Adipocyte (in vitro differentiated cells): ENCODE data around the gene TMEM240.

Experiments
- DNase-seq: peaks from one replicate; pipeline ENCODE4 v3.0.0-alpha.2; 2015; ENCODE audit warnings: low read depth
- H3K27me3 ChIP-seq: replicated peaks from 2 replicates; pipeline ENCODE4 v1.7.0; 2013; ENCODE audit warnings: mild to moderate bottlenecking, low read length, moderate library complexity; ENCODE audit not compliant: control insufficient read depth, insufficient read depth
- H3K36me3 ChIP-seq: 2 replicates; pipeline ENCODE4 v1.7.0; 2013; ENCODE audit warnings: low read length, mild to moderate bottlenecking, moderate library complexity; ENCODE audit not compliant: control insufficient read depth, insufficient read depth, severe bottlenecking
- H3K4me1 ChIP-seq: 2 replicates; pipeline ENCODE4 v1.7.0; 2013; ENCODE audit warnings: mild to moderate bottlenecking, low read length, moderate library complexity; ENCODE audit not compliant: control insufficient read depth, insufficient read depth
- H3K4me3 ChIP-seq: 2 replicates; pipeline ENCODE4 v1.7.0; 2013; ENCODE audit warnings: mild to moderate bottlenecking, low read length, moderate library complexity
- H3K9ac ChIP-seq: 2 replicates; pipeline ENCODE4 v1.7.0; 2013; ENCODE audit warnings: mild to moderate bottlenecking, low read length, moderate library complexity
- H3K9me3 ChIP-seq: 2 replicates; pipeline ENCODE4 v1.7.0; 2013; ENCODE audit warnings: mild to moderate bottlenecking, low read length, moderate library complexity; ENCODE audit not compliant: control insufficient read depth

TMEM240 gene

DNA sequence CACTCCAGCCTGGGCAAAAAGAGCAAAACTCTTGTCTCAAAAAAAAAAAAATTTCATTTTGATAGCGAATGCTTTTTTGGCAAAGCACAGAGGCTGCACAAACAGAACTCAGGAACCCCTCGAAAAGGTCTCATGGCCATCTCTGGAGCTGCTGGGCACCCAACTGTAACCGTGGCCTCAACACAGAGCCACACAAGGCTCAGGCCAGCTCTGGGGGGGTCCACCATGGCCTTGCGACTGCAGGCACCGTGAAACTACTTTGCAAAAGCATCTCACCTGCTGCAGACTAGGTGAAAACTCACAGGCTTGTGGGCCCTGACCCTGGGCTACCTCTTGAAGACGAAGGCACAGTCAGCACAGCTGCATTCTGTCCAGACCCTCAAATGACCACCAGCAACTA lies 16.1 kb upstream of the TMEM240 start:
- Histone ChIP-seq H3K4me3 (no peak overlapping the region), H3K9me3 (no peaks in the 10 kb centered on the region), H3K27me3 (no peaks in the 10 kb centered on the region), H3K9ac (no peak overlapping the region), H3K36me3 (peaks cover 14% of the 10 kb centered on the region), H3K4me1 (peaks cover 29% of the 10 kb centered on the region)
- DNase-seq = no peak

DNA sequence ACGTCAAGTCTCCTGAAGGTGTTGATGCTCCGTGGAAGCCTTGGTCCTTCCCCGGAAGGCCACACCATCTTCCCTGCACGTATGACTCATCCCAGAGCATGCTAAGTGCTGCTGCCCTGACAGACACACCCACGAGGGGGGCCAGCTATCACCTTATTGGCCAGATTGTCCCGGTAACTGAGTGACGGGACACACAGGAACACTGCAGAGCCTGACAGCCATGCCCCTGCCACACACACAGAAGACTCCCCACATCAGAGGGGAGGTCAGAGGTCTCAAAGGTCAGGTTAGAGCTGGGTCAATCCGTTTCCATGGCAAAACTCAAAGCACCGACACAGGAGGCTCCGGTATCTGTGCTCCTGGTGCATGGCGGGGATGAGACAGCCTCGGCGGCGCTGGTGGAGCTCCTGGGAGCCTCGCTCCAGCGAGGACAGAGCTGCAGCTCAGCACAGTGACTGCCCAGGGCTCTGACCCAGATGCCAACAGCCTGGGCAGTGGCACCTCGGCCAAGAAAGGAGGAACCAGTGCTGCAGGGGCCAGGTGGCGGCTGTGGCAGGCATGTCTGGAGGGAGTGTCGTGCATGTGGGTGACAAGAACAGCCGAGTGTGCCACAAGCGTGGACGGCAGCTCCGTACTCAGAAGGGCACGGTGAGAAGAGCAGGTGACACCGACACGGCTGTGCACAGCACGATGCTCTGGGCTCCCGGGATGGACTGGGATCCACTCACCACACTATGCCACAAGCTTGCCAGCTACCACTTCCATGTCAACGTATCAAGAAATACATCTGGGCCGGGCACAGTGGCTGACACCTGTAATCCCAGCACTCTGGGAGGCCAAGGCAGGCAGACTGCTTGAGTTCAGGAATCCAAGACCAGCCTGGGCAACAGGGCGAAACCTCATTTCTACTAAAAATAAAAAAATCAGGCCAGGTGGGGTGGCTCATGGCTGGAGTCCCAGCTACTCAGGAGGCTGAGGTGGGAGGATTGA lies 14.8 kb upstream of the TMEM240 start:
- Histone ChIP-seq H3K27me3 (no peaks in the 10 kb centered on the region), H3K9me3 (no peaks in the 10 kb centered on the region), H3K4me3 (no peak overlapping the region), H3K9ac (no peak overlapping the region), H3K36me3 (peaks cover 3% of the 10 kb centered on the region), H3K4me1 (peaks cover 39% of the 10 kb centered on the region)
- peak; percentile 34 for DNase-seq

- Histone ChIP-seq H3K27me3 (no peaks in the 10 kb centered on the region), H3K4me3 (no peak overlapping the region), H3K36me3 (peaks cover 3% of the 10 kb centered on the region), H3K4me1 (peaks cover 36% of the 10 kb centered on the region), H3K9me3 (no peaks in the 10 kb centered on the region), H3K9ac (no peak overlapping the region)
- DNase-seq = no peak
Measured at GRCh38 chr1:1554550-1554925, 14.1 kb upstream of the TMEM240 start.

- no peak overlapping the region for H3K4me3 ChIP-seq
- H3K36me3 ChIP-seq = peaks cover 3% of the 10 kb centered on the region
- peaks cover 36% of the 10 kb centered on the region for H3K4me1 ChIP-seq
- no peaks in the 10 kb centered on the region for H3K9me3 ChIP-seq
- H3K27me3 ChIP-seq = no peaks in the 10 kb centered on the region
- H3K9ac ChIP-seq = peak overlapping the region; percentile 2
- DNase-seq = no peak
Measured at GRCh38 chr1:1553821-1554494, 13.5 kb upstream of the TMEM240 start.

- H3K36me3 ChIP-seq = peaks cover 3% of the 10 kb centered on the region
- DNase-seq = no peak
- no peaks in the 10 kb centered on the region for H3K27me3 ChIP-seq
- H3K4me1 ChIP-seq = peaks cover 36% of the 10 kb centered on the region
- H3K4me3 ChIP-seq = no peak overlapping the region
- H3K9me3 ChIP-seq = no peaks in the 10 kb centered on the region
- peak overlapping the region; percentile 72 for H3K9ac ChIP-seq
Measured at GRCh38 chr1:1552263-1552639, 11.8 kb upstream of the TMEM240 start.

DNA sequence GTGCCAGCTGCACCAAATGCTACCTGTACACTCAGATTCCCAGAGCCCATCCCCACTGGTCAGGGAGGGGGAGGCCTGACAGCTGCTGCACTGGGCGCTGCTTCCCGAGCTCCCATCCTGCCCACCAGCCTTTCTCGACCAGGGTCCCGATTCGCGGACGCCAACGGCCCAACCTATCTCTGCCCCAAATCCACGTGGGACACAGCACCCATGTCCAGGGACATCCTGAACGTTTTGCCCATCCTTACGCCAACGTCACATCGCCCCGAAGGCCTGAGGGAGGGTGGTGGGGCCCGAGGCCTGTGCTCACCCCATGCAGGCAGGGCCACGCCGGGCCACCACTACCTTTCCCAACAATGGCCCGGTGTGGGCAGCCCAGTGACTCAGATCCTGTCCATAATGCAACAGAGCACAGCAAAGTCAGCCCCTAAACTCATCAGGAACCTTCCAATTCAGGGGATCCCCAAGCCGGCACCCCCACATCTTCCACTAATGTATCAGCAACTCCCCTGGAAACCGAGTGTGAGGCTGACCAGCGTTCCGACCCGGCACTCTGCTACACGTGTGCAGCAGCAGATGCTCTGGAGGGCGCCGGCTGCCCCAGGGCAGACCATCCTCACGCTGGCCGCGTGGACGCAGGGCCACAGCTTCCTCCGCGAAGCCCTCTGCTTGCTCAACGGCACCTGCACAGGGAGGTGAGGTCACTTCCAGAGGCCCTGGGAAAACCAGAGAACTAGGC lies 11.3 kb upstream of the TMEM240 start:
- H3K9me3 ChIP-seq = no peaks in the 10 kb centered on the region
- H3K4me1 ChIP-seq = peaks cover 36% of the 10 kb centered on the region
- H3K27me3 ChIP-seq = no peaks in the 10 kb centered on the region
- DNase-seq = no peak
- H3K9ac ChIP-seq = peak overlapping the region; percentile 72
- peaks cover under 1% of the 10 kb centered on the region for H3K36me3 ChIP-seq
- no peak overlapping the region for H3K4me3 ChIP-seq

DNA sequence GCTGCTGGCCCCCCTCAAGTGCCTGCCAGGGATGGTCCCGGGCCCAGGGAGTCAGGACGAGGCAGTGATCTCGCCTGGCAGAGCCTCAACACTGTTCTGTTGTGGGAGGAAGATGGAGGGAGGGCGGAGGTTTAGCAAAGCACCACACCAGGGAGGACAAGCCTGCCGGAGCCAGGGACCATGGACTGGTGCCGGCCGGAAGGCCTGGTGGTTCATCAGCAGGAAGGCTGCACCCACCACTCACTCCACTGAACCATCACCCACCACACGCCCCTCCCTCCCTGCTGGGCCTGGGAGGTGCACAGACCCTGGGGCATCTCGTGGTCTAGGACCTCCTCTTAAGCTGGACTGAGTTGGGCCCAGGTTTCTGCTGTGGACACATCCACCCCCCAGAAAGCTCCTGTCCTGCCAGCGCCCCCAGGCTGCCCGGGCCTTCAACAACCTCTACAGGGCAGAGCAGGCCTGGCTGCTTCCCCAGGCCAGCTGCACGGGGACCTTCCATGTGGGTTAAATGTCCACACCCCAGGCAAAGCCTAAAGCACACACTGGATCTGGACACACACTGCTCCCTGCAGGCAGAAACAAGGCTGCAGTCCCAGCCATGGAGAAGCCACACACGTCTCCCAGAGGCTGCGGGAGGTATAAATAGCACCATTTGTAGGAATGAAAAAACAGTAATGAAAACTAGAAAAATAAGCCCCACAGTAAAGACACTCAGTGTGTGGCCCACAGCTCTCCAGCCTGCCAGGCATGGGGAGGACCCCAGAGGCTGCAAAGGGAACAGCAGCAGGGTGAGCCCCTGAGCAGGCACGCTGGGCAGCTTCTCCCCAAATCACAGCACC lies 10.4 kb upstream of the TMEM240 start:
- Histone ChIP-seq H3K4me1 (peaks cover 36% of the 10 kb centered on the region), H3K9me3 (no peaks in the 10 kb centered on the region), H3K9ac (peak overlapping the region; percentile 72), H3K4me3 (no peak overlapping the region), H3K36me3 (peaks cover 3% of the 10 kb centered on the region), H3K27me3 (no peaks in the 10 kb centered on the region)
- no peak for DNase-seq

- H3K4me3 ChIP-seq = no peak overlapping the region
- no peak for DNase-seq
- H3K27me3 ChIP-seq = no peaks in the 10 kb centered on the region
- no peaks in the 10 kb centered on the region for H3K9me3 ChIP-seq
- peaks cover 36% of the 10 kb centered on the region for H3K4me1 ChIP-seq
- H3K9ac ChIP-seq = peak overlapping the region; percentile 72
- peaks cover 3% of the 10 kb centered on the region for H3K36me3 ChIP-seq
Measured at GRCh38 chr1:1550087-1550486, 9.7 kb upstream of the TMEM240 start.

DNA sequence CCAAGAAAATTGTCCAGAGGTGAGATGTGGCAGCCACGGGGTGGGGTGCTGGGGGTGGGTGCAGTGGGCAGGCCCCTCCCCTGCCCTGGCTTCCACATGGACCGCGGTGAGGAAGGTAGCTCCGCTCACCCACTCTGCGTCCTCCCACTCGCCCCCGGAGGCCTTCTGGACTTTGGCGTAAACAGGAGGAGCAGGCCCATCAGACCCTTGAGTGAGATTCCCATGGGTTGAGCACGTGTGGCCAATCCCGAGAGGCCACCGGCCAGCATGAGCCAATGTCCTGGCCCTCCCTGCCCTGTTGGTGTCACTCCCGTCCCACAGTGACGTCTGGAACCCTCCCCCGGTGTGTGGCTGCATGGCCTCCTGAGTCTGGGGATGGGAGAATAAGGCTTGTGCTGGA lies 8.2 kb upstream of the TMEM240 start:
- H3K9ac ChIP-seq = no peak overlapping the region
- H3K36me3 ChIP-seq = peaks cover 3% of the 10 kb centered on the region
- no peak for DNase-seq
- no peaks in the 10 kb centered on the region for H3K9me3 ChIP-seq
- no peak overlapping the region for H3K4me3 ChIP-seq
- H3K27me3 ChIP-seq = no peaks in the 10 kb centered on the region
- H3K4me1 ChIP-seq = peaks cover 34% of the 10 kb centered on the region

DNA sequence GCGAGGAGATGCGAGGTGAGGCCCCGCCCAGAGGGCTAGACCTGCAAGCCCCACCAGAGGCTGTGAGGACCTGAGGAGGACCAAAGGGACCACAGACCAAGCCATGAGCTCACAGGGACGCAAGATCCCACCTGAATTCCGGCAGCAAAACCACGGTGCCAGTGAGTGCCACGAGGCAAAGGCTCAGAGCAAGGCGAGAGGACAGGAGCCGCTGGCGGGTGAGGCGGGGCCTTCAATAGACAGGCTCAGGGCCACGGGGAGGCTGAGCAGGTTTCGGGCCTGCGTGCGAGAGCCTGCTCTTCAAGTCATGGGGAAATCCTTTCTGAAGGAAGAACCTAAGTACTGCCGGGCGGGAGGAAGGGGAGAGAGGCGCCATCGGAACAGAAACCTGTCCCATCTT lies 7.1 kb upstream of the TMEM240 start:
- no peak for DNase-seq
- H3K4me3 ChIP-seq = no peak overlapping the region
- H3K27me3 ChIP-seq = no peaks in the 10 kb centered on the region
- peaks cover 12% of the 10 kb centered on the region for H3K36me3 ChIP-seq
- no peaks in the 10 kb centered on the region for H3K9me3 ChIP-seq
- H3K4me1 ChIP-seq = peaks cover 28% of the 10 kb centered on the region
- no peak overlapping the region for H3K9ac ChIP-seq
